Neural progenitor cell (in vitro differentiated cells): ENCODE data around the gene INPP5K.

Experiments
- CTCF ChIP-seq: fragments of 200-600 bp; sonication (generic); IDR thresholded peaks from 2 replicates; pipeline ENCODE4 v1.5.1; 2017; ENCODE audit warnings: antibody characterized with exemption, mild to moderate bottlenecking
- EZH2 ChIP-seq: fragments of 200-600 bp; sonication (generic); IDR thresholded peaks from 2 replicates; pipeline ENCODE4 v1.6.1; 2017; ENCODE audit warnings: antibody characterized with exemption, mild to moderate bottlenecking, moderate library complexity
- EZH2phosphoT487 ChIP-seq: fragments of 200-600 bp; sonication (generic); IDR thresholded peaks from 2 replicates; pipeline ENCODE4 v1.6.1; 2017; ENCODE audit warnings: antibody characterized with exemption

GRCh38 chr17:1470071-1470754 is 46.2 kb downstream of the INPP5K start:
- TF ChIP-seq CTCF (no peak), EZH2 (no peak), EZH2phosphoT487 (no peak)
